ENCODE measurements around the gene POLR3E. TPM values are rescaled to one million over a fixed set of nuclear protein-coding genes. Genes with fewer than 3 reads are reported as not detected.

POLR3E gene
- total RNA-seq, 3 donors from 2014 or later, result 59.0 to 72.4 (median 64.0) TPM

DNA sequence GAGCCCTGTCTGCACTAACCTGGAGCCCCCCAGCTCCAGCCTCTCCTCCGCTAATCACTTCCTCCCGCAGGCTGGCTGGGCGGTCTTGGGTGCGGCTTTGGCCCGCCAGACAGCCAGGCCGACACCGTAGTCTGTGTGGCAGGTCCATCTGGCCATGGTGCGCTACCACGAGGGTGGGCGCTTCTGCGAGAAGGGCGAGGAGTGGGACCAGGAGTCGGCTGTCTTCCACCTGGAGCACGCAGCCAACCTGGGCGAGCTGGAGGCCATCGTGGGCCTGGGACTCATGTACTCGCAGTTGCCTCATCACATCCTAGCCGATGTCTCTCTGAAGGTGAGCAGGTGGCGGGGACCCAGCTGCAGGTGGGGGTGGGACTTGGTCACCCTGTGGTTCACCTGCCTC, 30.7 kb upstream of the POLR3E start:
- DNase-seq (ENCODE audit: low spot score in 2 of 2), result no peak
- Histone ChIP-seq H3K27me3 (no peaks in the 10 kb centered on the region), H3K27ac (no peak overlapping the region), H3K4me3 (no peak overlapping the region), H3K9me3 (no peaks in the 10 kb centered on the region), H3K36me3 (peaks cover 7% of the 10 kb centered on the region), H3K4me1 (no peaks in the 10 kb centered on the region)
- intact Hi-C loops (cut with DNase I; ENCODE audit: low total_unique reads), result no loop called here
- TF ChIP-seq POLR2A (IDR thresholded peaks at IDR 0.05), result no peak
- TF ChIP-seq, protein P1, sequence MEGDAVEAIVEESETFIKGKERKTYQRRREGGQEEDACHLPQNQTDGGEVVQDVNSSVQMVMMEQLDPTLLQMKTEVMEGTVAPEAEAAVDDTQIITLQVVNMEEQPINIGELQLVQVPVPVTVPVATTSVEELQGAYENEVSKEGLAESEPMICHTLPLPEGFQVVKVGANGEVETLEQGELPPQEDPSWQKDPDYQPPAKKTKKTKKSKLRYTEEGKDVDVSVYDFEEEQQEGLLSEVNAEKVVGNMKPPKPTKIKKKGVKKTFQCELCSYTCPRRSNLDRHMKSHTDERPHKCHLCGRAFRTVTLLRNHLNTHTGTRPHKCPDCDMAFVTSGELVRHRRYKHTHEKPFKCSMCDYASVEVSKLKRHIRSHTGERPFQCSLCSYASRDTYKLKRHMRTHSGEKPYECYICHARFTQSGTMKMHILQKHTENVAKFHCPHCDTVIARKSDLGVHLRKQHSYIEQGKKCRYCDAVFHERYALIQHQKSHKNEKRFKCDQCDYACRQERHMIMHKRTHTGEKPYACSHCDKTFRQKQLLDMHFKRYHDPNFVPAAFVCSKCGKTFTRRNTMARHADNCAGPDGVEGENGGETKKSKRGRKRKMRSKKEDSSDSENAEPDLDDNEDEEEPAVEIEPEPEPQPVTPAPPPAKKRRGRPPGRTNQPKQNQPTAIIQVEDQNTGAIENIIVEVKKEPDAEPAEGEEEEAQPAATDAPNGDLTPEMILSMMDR (IDR thresholded peaks at IDR 0.05), result no peak
- no peak for TF ChIP-seq POLR2AphosphoS5 (IDR thresholded peaks at IDR 0.05)

DNA sequence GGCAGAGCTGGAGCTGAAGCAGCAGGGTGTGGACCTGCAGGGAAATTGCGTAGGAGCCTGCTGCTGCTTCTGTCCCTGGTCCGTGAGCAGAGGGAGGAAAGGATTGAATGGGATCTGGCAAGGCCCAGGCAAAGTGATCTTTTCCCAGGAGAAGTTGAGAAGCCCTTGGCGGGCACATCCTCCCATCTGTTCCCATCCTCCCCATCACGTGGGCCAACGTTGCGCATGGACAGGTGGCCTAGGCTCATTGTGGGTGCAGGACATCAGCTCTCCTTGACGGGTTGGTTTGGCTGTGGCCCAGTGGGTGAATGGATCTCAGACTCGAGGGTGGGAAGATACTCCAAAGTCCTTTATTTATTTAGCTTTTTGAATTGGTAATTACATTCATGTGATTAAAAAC, 29.4 kb upstream of the POLR3E start:
- Histone ChIP-seq H3K4me3 (no peak overlapping the region), H3K27ac (no peak overlapping the region), H3K9me3 (no peaks in the 10 kb centered on the region), H3K4me1 (no peaks in the 10 kb centered on the region), H3K36me3 (peaks cover 7% of the 10 kb centered on the region), H3K27me3 (no peaks in the 10 kb centered on the region)
- DNase-seq (ENCODE audit: low spot score in 2 of 2), result no peak
- intact Hi-C loops (cut with DNase I; ENCODE audit: low total_unique reads), result no loop called here
- TF ChIP-seq, protein P1 (IDR thresholded peaks at IDR 0.05), result no peak
- TF ChIP-seq POLR2A (IDR thresholded peaks at IDR 0.05), result no peak
- no peak for TF ChIP-seq POLR2AphosphoS5 (IDR thresholded peaks at IDR 0.05)

DNA sequence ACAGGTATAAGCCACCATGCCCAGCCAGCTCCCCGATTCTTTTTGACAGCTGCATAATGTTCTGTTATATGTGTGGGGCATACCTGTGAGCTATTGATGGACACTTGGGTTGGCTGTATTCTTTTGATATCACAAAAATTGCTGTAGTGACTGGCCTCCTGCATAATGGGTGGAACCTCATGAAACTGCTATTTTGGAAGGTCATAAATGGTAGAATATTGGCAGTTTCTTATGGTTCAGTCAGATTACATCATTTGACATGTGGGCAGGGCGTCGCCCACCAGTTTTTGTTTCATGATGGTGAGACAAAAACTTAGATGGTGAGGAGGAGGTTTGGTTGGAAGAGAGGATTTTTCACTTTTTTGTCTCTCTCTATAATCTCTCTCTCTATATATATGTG, 26.7 kb upstream of the POLR3E start:
- Histone ChIP-seq H3K4me1 (no peaks in the 10 kb centered on the region), H3K9me3 (no peaks in the 10 kb centered on the region), H3K4me3 (no peak overlapping the region), H3K36me3 (peaks cover 13% of the 10 kb centered on the region), H3K27ac (no peak overlapping the region), H3K27me3 (no peaks in the 10 kb centered on the region)
- TF ChIP-seq POLR2A (IDR thresholded peaks at IDR 0.05), result no peak
- TF ChIP-seq POLR2AphosphoS5 (IDR thresholded peaks at IDR 0.05), result no peak
- TF ChIP-seq, protein P1 (IDR thresholded peaks at IDR 0.05), result no peak
- intact Hi-C loops (cut with DNase I; ENCODE audit: low total_unique reads), result no loop called here
- DNase-seq (ENCODE audit: low spot score in 2 of 2), result no peak

DNA sequence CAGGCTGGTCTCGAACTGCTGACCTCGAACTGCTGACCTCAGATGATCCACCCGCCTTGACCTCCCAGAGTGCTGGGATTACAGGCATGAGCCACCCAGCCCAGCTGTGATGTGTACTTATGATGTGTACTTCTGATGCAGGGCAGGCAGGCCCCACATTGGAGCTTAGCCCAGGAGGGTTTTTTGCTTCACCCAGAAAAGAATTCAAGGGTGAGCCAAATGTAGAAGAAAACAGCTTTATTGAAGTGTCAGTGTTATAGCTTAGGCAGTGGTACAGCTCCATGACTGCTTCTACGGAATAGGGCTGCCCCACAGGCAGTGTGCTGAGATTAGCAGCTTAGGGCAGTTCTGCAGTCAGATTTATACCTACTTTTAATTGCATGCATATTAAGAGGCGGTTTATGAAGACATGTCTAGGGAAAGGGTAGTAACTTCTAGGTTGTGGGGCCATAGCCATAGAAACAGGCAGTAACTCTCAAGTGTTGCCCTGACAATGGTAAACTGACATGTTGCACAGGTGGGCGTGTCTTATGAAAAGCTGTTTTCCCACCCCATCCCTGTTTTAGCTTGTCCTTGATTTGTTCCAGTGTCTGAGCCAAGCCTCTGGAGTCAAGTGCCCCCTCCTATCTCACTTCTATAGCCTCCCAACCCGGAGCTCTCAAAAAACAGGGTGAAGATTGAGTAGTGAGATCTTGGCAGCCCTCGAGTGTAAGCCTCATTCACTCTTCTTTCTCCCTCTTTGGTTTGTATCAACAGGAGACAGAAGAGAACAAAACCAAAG, 24.1 kb upstream of the POLR3E start:
- H3K36me3 ChIP-seq, result peaks cover 6% of the 10 kb centered on the region
- H3K4me3 ChIP-seq, result no peak overlapping the region
- TF ChIP-seq POLR2AphosphoS5 (IDR thresholded peaks at IDR 0.05), result no peak
- TF ChIP-seq, protein P1 (IDR thresholded peaks at IDR 0.05), result no peak
- no peak for DNase-seq (ENCODE audit: low spot score in 2 of 2)
- H3K27me3 ChIP-seq, result no peaks in the 10 kb centered on the region
- H3K4me1 ChIP-seq, result no peaks in the 10 kb centered on the region
- H3K27ac ChIP-seq, result no peak overlapping the region
- no peaks in the 10 kb centered on the region for H3K9me3 ChIP-seq
- intact Hi-C loops (cut with DNase I; ENCODE audit: low total_unique reads), result no loop called here

- TF ChIP-seq POLR2A (IDR thresholded peaks at IDR 0.05), result no peak
- TF ChIP-seq, protein P1 (IDR thresholded peaks at IDR 0.05), result no peak
- TF ChIP-seq POLR2AphosphoS5 (IDR thresholded peaks at IDR 0.05), result no peak
- peaks cover 6% of the 10 kb centered on the region for H3K36me3 ChIP-seq
- H3K9me3 ChIP-seq, result no peaks in the 10 kb centered on the region
- no peaks in the 10 kb centered on the region for H3K4me1 ChIP-seq
- no peak for DNase-seq (ENCODE audit: low spot score in 2 of 2)
- intact Hi-C loops (cut with DNase I; ENCODE audit: low total_unique reads), result no loop called here
- no peaks in the 10 kb centered on the region for H3K27me3 ChIP-seq
- no peak overlapping the region for H3K4me3 ChIP-seq
- H3K27ac ChIP-seq, result no peak overlapping the region
Observed at GRCh38 chr16:22274916-22275315, 22.3 kb upstream of the POLR3E start.

All from breast epithelium (tissue), 4 donors.